Nephron (organoid): ENCODE data around the gene PLCH1.

Experiments
- H3K27ac Mint-ChIP-seq, 3 experiments: 2 replicates each; pipeline ENCODE4 v1.8.0; 2020; ENCODE audit warnings: mixed read lengths in 3 of 3, mild to moderate bottlenecking in 2 of 3, moderate library complexity in 1 of 3
- H3K27me3 Mint-ChIP-seq: 2 replicates; pipeline ENCODE4 v1.8.0; 2021; ENCODE audit warnings: low read depth, mild to moderate bottlenecking, moderate library complexity, mixed read lengths
- H3K36me3 Mint-ChIP-seq: 2 replicates; pipeline ENCODE4 v1.8.0; 2020; ENCODE audit warnings: low read depth, mixed read lengths
- H3K4me1 Mint-ChIP-seq: 2 replicates; pipeline ENCODE4 v1.8.0; 2020; ENCODE audit warnings: mixed read lengths
- H3K4me3 Mint-ChIP-seq, 3 experiments: 2 replicates each; pipeline ENCODE4 v1.8.0; 2020; ENCODE audit warnings: mild to moderate bottlenecking in 3 of 3, mixed read lengths in 3 of 3, moderate library complexity in 2 of 3
- H3K9me3 Mint-ChIP-seq: 2 replicates; pipeline ENCODE4 v1.8.0; 2020; ENCODE audit warnings: mixed read lengths
- TF ChIP-seq, protein P1 (sequence below), 3 experiments: fragments of 200-600 bp; sonication (generic); IDR thresholded peaks; one replicate each; pipeline ENCODE4 v1.5.0; 2021; ENCODE audit warnings: antibody characterized with exemption in 3 of 3; ENCODE audit not compliant: unreplicated experiment in 3 of 3

Gene PLCH1

DNA sequence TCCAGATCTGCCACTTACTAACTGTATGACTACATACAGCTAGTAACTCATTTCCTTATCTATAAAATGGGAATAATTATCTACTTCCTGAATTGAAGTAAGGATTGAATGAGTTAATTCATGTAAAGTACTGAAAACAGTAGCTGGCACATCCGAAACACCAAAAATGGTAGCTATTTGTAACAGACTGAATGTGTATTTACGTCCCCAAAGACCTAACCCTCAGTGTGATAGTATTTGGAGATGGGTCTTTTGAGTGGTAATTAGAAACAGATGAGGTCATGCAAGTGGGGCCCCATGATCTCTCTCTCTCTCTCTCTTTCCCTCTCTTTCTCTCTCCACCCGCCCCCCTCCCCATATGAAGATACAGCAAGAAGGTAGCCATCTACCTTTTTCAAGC, 146.2 kb downstream of the PLCH1 start:
- Mint-ChIP-seq H3K4me3 (no peak overlapping the region), H3K27ac (no peak overlapping the region)

DNA sequence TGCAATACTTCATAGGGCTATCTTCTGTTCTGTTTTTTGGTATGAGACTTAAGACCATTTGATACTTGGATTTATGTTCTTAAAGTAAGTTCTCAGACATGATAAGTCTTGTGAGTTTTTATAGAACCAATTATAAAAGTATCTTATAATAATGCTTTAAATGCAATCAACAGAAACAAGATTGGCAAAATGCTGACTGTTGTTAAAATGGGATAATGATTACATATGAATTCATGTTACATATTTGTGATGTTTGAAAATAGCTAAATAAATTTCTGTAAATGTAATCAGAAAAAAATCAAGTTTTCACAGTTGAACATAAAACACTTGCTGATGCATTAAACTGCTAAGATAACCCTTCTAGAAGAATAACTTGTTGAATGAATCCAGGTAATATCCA, 148.3 kb downstream of the PLCH1 start:
- Mint-ChIP-seq H3K4me3 (no peak overlapping the region), H3K36me3 (peaks cover 6% of the 10 kb centered on the region), H3K4me1 (no peaks in the 10 kb centered on the region), H3K27me3 (no peaks in the 10 kb centered on the region), H3K9me3 (no peaks in the 10 kb centered on the region), H3K27ac (no peak overlapping the region)
- TF ChIP-seq, protein P1, sequence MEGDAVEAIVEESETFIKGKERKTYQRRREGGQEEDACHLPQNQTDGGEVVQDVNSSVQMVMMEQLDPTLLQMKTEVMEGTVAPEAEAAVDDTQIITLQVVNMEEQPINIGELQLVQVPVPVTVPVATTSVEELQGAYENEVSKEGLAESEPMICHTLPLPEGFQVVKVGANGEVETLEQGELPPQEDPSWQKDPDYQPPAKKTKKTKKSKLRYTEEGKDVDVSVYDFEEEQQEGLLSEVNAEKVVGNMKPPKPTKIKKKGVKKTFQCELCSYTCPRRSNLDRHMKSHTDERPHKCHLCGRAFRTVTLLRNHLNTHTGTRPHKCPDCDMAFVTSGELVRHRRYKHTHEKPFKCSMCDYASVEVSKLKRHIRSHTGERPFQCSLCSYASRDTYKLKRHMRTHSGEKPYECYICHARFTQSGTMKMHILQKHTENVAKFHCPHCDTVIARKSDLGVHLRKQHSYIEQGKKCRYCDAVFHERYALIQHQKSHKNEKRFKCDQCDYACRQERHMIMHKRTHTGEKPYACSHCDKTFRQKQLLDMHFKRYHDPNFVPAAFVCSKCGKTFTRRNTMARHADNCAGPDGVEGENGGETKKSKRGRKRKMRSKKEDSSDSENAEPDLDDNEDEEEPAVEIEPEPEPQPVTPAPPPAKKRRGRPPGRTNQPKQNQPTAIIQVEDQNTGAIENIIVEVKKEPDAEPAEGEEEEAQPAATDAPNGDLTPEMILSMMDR (IDR thresholded peaks at IDR 0.05; ENCODE audit: unreplicated experiment in 3 of 3), result no peak

More for the DNA sequence above, 146.2 kb downstream of the PLCH1 start:
- Mint-ChIP-seq H3K4me1 (no peaks in the 10 kb centered on the region), H3K36me3 (no peaks in the 10 kb centered on the region), H3K9me3 (no peaks in the 10 kb centered on the region), H3K27me3 (no peaks in the 10 kb centered on the region)
- TF ChIP-seq, protein P1 (IDR thresholded peaks at IDR 0.05; ENCODE audit: unreplicated experiment in 3 of 3), result no peak

DNA sequence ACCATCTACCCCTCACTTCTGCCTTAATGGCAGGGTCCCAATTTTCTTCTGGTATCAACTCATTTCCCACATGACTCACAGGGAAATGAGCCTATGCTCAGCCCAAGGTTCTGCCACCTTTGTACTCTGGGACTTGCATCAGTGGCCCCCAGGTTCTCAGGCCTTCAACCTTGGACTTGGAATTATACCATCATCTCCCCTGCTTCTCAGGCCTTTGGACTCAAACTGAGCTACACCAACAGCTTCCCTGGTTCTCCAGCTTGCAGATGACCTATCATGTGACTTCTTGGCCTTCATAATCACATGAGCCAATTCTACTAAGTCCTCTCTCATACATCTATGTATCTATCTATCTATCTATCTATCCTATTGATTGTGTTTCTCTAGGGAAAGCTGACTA, 149.5 kb downstream of the PLCH1 start:
- Mint-ChIP-seq H3K36me3 (peaks cover 6% of the 10 kb centered on the region), H3K27me3 (no peaks in the 10 kb centered on the region), H3K4me1 (no peaks in the 10 kb centered on the region), H3K27ac (no peak overlapping the region), H3K4me3 (no peak overlapping the region), H3K9me3 (no peaks in the 10 kb centered on the region)
- TF ChIP-seq, protein P1 (IDR thresholded peaks at IDR 0.05; ENCODE audit: unreplicated experiment in 3 of 3), result no peak

DNA sequence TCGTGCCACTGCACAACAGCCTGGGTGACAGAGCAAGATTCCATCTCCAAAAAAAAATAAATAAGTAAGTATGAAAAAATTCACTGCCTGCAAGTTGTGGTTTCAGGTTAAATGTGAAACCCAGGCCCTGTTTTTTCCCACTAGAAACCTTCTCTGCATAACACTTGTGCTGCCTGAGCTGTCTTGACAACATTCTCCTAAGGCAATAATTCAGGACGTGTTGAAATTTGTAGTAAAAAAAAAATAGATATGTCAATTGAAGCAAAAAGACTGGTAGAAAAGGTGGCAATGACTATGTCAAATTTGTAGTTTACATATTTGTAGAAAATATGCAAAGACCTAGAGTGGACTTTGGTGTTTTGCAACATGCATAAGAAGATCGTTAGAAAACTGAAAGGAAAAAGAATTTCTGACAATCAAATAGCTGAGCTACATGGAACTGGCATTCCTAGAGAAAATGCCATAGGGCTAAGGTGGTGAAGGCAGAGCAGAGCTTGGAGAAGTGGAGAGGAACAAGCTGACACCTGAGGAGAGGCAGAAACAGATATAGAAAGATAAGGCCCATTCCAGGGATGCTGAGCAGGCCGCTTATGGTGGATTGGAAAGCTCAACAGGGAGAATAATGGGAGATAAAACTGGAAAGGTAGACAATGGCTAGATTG, 150.2 kb downstream of the PLCH1 start:
- Mint-ChIP-seq H3K36me3 (peaks cover 6% of the 10 kb centered on the region), H3K9me3 (no peaks in the 10 kb centered on the region), H3K27ac (no peak overlapping the region), H3K4me1 (no peaks in the 10 kb centered on the region), H3K4me3 (no peak overlapping the region), H3K27me3 (no peaks in the 10 kb centered on the region)
- TF ChIP-seq, protein P1 (IDR thresholded peaks at IDR 0.05; ENCODE audit: unreplicated experiment in 3 of 3), result no peak

DNA sequence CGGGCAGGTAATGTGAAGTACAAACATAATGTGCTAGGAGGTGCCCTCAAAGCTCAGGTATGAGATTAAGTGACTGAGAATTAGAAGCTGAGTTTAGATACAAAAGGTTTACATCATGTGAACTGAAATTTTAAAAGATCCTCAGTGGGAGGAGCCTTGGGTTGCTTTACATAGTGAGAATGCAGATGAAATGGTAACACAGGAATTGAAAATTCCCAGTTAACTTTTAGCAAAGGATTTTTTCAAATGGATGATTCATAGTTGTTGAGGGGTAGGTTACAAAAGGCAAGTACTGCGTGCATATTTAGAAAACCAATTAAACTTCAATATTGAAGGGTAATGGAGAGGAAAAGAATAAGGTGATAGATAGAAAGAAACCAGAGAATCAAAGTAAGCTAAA, 157.3 kb downstream of the PLCH1 start:
- Mint-ChIP-seq H3K4me1 (no peaks in the 10 kb centered on the region), H3K27me3 (no peaks in the 10 kb centered on the region), H3K27ac (no peak overlapping the region), H3K9me3 (no peaks in the 10 kb centered on the region), H3K4me3 (no peak overlapping the region), H3K36me3 (no peaks in the 10 kb centered on the region)
- TF ChIP-seq, protein P1 (IDR thresholded peaks at IDR 0.05; ENCODE audit: unreplicated experiment in 3 of 3), result no peak

DNA sequence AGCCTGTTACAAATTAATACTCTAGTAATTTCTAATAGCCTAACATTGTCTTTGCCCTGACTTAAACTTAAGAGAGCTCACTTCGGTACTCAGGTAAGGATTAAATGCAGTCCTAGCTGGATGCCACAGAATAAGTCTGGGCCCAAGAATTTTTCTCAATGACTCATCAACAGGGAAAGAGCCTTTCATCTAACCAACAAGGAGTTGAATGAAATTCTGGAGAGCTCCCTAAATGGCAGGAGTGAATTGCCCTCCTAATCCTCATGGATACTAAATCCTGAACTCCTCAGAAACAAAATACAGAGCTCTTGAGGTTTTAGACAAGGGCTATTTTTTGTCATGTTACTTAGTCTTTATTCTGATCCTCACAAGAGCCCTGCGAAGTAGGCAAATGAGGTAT, 159.5 kb downstream of the PLCH1 start:
- H3K4me3 Mint-ChIP-seq, result no peak overlapping the region
- no peaks in the 10 kb centered on the region for H3K9me3 Mint-ChIP-seq
- TF ChIP-seq, protein P1 (IDR thresholded peaks at IDR 0.05; ENCODE audit: unreplicated experiment in 3 of 3), result no peak
- H3K4me1 Mint-ChIP-seq, result no peaks in the 10 kb centered on the region
- H3K27me3 Mint-ChIP-seq, result no peaks in the 10 kb centered on the region
- H3K36me3 Mint-ChIP-seq, result no peaks in the 10 kb centered on the region
- H3K27ac Mint-ChIP-seq, result no peak overlapping the region
